T-helper 1 cell (primary cell): ENCODE data around the gene TAP2.
"Not testable (repeated sequence)": the region's sequence is repeated elsewhere in the genome, so short reads cannot be mapped to it uniquely, and the experiment has no call there.

Experiments used
- DNase-seq, 5 donors: peaks; one replicate each; pipeline ENCODE4 v3.0.0-alpha.2; 2012 to 2020

The TAP2 gene

DNA sequence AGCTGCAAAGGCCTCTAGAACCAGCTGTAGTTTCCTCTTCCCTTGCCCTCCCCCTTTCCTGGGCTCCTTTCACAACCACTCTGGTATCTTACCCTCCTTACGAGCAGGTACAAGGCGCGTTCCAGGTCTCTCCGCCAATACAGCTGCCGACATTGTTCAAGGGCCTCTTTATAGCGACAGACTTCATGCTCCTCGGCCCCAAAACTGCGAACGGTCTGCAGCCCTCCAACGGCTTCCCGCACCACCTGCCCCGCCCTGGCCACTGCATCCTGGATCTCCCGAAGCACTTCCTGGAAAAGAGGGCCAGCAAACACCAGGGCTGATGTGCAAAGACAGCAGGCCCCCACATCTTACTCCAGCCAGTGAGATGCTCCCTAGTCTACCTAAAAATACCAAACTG lies 6.0 kb downstream of the TAP2 start:
- DNase-seq: no peak

DNA sequence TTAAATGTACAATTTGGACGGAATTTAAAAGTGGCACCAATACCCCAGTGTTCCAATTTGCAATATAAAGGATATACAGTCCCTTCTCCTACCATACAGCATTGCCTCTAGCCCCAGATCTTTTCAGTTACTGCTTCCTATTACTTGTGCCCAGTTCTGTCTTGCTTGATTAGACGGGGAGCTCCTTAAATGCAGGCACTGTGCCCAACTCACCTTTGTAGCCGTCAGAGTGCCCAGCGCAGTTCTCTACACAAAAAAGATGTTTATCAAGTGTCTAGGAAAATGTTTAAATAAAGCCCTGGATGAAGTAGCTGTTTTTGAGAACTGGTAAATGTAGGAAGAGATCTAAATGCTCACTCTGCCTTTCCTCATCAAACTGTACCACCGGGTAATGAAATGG lies 7.6 kb downstream of the TAP2 start:
- DNase-seq: no peak

- DNase-seq: no peak
These were observed 8.5 kb downstream of the TAP2 start for GRCh38 chr6:32830017-32830416.

GRCh38 chr6:32829495-32829894 lies 9.0 kb downstream of the TAP2 start:
- DNase-seq: no peak

- DNase-seq: no peak
These were observed 11.5 kb downstream of the TAP2 start for GRCh38 chr6:32827025-32827424.

GRCh38 chr6:32825966-32826365 lies 12.6 kb downstream of the TAP2 start:
- no peak for DNase-seq

- no peak for DNase-seq
These were observed 18.8 kb downstream of the TAP2 start for GRCh38 chr6:32819729-32820128.

GRCh38 chr6:32818867-32819266 lies 19.7 kb downstream of the TAP2 start:
- no peak for DNase-seq

- no peak for DNase-seq
These were observed 21.8 kb downstream of the TAP2 start, which contains the start of gene HLA-DOB for GRCh38 chr6:32816746-32817204. Gene HLA-DOB (minus strand): TSS chr6:32817002. CDS start chr6:32816951, 51 bp downstream.

- DNase-seq: no peak
These were observed 22.5 kb downstream of the TAP2 start for GRCh38 chr6:32815996-32816395.

DNA sequence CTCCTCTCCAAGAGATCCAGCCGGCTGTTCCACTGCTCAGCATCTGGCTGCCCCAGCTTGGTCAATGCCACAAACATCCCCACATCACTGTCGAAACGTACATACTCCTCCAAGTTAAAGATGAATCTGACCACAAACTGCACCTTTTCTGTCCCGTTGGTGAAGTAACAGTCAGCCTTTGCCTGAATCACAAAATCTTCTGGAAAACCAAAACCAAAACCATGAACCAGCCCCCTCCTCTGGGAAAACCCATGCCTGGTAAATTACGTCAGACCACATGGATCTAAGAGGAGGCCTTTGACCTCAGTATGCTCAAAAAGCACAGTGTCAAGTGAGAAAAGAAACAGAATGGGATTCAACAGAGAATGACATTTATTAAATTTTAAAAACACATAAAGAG lies 23.4 kb downstream of the TAP2 start:
- DNase-seq: no peak

- DNase-seq: no peak
These were observed 24.4 kb downstream of the TAP2 start for GRCh38 chr6:32814145-32814544.

GRCh38 chr6:32809171-32809570 lies 29.4 kb downstream of the TAP2 start:
- DNase-seq: no peak

GRCh38 chr6:32807020-32807580 lies 31.4 kb downstream of the TAP2 start:
- DNase-seq: no peak

- DNase-seq: not testable (repeated sequence)
These were observed 33.1 kb downstream of the TAP2 start for GRCh38 chr6:32805404-32805803.

- no peak for DNase-seq
These were observed 35.1 kb downstream of the TAP2 start for GRCh38 chr6:32803416-32803815.

DNA sequence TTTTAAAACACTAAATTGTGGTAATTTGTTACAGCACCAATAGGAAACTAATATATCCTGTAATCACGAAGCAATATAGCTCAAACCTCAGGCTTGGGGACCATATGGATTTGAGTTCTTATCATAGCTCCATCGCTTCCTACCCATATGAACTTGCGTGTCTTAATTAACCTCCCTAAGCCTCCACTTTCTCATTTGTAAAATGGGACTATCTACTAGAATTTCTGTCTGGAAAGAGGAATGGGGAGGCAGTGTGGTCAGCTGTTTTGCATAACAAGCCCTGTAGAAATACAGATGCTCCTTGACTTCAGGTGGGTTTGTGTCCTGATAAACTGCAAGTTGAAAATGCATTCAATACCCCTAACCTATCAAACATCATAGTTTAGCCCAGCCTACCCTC lies 38.8 kb downstream of the TAP2 start:
- DNase-seq: no peak

- no peak for DNase-seq
These were observed 39.4 kb downstream of the TAP2 start for GRCh38 chr6:32799168-32799567.

- DNase-seq: peak; percentile 39 to 81 (median 64)
These were observed 41.4 kb downstream of the TAP2 start for GRCh38 chr6:32796848-32797776.

DNA sequence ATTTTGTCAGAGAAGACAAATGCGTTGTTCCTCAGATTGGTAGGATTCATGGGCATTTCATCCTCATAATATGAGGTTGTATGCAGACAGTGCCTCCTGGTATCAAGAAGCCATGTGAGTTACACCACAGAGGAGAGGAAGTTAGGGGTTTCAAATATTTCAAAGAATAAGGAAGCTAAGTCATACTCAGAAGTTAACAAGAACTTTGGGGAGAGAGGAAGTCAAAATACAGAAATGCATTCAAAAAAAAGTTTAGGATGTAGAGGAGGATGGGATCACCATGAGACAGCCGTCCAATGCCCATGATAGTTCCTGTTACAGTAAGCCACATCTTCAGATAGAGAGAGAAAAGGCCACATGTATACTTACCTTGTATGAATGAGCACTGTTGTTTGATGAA lies 44.0 kb downstream of the TAP2 start:
- no peak for DNase-seq

DNA sequence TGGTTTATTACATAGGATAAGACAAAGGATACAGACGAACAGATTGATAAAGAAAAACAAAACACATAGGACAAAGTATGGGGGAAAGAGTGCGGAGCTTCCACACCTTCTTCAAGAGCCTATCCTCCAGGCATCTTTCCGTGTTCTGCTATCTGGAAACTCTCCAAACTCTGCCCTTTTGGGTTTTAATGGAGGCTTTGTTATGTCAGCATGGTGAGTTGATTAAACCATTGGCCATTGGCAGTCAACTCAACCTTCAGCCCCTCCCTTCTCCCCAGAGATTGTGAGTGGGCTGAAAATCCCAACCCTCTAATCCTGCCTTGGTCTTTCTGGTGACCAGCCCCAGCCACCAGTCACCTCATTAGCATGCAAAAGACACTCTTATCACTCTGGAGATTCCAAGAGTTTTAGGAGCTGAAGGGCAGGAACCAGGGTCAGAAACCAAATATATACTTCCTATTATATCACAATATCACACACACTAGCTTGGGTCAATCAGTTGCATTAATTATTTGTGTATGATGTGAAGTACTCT lies 45.6 kb downstream of the TAP2 start:
- DNase-seq: no peak

GRCh38 chr6:32790306-32790705 lies 48.2 kb downstream of the TAP2 start:
- no peak for DNase-seq
